HL-60/S4 treated with phorbol 12-myristate 13-acetate at 8.2 ng/mL for 4 days and 3 days (cell line): ENCODE results near the gene DHPS.
"Not testable (repeated sequence)": the region's sequence is repeated elsewhere in the genome, so short reads cannot be mapped to it uniquely, and the experiment has no call there.

Source experiments
- in situ Hi-C: fragments of 300-500 bp; cut with MboI; formaldehyde crosslinking; loops from 2 replicates; pipeline ENCODE4 v1.15.0; 2022; ENCODE audit warnings: low sequenced_read_pairs

Gene DHPS

GRCh38 chr19:12649941-12650340 lies 31.7 kb downstream of the DHPS start:
- in situ Hi-C loops: loop anchor here (25.0 kb wide), 1 partner anchor 1063 kb away; the partner anchor contains the start of genes ACP5 and ZNF627

- in situ Hi-C loops: no loop called here
Observed at GRCh38 chr19:12648088-12648487, 33.6 kb downstream of the DHPS start.

GRCh38 chr19:12647490-12648071 lies 34.1 kb downstream of the DHPS start:
- in situ Hi-C loops: no loop called here

- in situ Hi-C loops: no loop called here
Observed at GRCh38 chr19:12647047-12647446, 34.6 kb downstream of the DHPS start.

- in situ Hi-C loops: no loop called here
Observed at GRCh38 chr19:12646551-12646950, 35.1 kb downstream of the DHPS start.

GRCh38 chr19:12643716-12644115 lies 38.0 kb downstream of the DHPS start:
- in situ Hi-C loops: not testable (repeated sequence)

GRCh38 chr19:12642506-12642905 lies 39.2 kb downstream of the DHPS start:
- in situ Hi-C loops: no loop called here

- in situ Hi-C loops: no loop called here
Observed at GRCh38 chr19:12641456-12641855, 40.2 kb downstream of the DHPS start.

GRCh38 chr19:12639901-12640613 lies 41.6 kb downstream of the DHPS start:
- in situ Hi-C loops: no loop called here

GRCh38 chr19:12638611-12639182 lies 43.0 kb downstream of the DHPS start:
- in situ Hi-C loops: no loop called here

GRCh38 chr19:12636631-12637030 lies 45.0 kb downstream of the DHPS start:
- in situ Hi-C loops: no loop called here

- in situ Hi-C loops: no loop called here
Observed at GRCh38 chr19:12629215-12629614, 52.5 kb downstream of the DHPS start.

- in situ Hi-C loops: no loop called here
Observed at GRCh38 chr19:12628040-12629022, 53.3 kb downstream of the DHPS start.

- in situ Hi-C loops: no loop called here
Observed at GRCh38 chr19:12626958-12627357, 54.7 kb downstream of the DHPS start.
